Astrocyte of the cerebellum (primary cell): ENCODE data around the gene MUC21.
"Not testable (repeated sequence)": the region's sequence is repeated elsewhere in the genome, so short reads cannot be mapped to it uniquely, and the experiment has no call there.

Experiments used
- DNase-seq: peaks from one replicate; pipeline ENCODE4 v3.0.0-alpha.2; 2011; ENCODE audit warnings: low read depth
- H3K4me3 ChIP-seq: 2 replicates; pipeline ENCODE4 v1.5.1; 2011; ENCODE audit warnings: mild to moderate bottlenecking, low read depth, low read length, moderate library complexity
- in situ Hi-C: cut with HindIII; loops from 2 replicates; pipeline ENCODE4 v1.10.0; 2017; ENCODE audit warnings: low sequenced_read_pairs
- TF ChIP-seq, protein P1 (sequence below): IDR thresholded peaks from 2 replicates; pipeline ENCODE4 v1.5.1; 2012; ENCODE audit warnings: low read length, low read depth, moderate library complexity, mild to moderate bottlenecking; ENCODE audit errors: missing control alignments

The MUC21 gene

DNA sequence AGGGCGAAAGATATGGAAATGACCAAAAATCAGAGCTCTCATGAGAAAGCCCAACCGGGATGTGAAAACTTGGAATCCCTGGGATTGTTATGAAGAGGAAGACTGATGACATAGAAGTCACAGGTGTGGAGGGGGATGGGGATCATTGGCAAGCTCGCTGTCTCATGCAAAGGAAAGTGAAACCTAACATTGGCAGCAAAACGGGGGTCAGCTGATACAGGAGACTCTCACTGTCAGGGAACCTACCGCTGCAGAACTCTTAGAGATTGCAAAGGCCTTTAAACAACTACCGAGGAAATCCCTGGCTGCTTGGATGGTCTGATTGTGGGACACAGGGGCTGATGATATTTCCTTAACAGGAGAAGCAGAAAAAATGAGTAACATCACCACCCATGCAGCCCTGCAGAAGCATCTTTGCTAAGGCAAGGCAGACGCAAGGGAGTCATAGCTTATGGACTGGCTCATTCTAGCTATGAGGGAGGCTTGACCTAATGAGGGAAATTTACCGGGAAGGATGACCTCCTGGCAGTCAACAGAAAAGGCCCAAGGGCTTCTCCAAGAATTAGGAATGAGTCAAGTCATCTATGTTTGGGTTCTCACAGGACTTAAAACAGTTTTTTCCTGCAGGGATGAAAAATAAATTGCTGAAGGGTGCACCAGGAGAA lies 7.0 kb downstream of the MUC21 start:
- in situ Hi-C loops, result no loop called here
- no peak overlapping the region for H3K4me3 ChIP-seq
- TF ChIP-seq, protein P1, sequence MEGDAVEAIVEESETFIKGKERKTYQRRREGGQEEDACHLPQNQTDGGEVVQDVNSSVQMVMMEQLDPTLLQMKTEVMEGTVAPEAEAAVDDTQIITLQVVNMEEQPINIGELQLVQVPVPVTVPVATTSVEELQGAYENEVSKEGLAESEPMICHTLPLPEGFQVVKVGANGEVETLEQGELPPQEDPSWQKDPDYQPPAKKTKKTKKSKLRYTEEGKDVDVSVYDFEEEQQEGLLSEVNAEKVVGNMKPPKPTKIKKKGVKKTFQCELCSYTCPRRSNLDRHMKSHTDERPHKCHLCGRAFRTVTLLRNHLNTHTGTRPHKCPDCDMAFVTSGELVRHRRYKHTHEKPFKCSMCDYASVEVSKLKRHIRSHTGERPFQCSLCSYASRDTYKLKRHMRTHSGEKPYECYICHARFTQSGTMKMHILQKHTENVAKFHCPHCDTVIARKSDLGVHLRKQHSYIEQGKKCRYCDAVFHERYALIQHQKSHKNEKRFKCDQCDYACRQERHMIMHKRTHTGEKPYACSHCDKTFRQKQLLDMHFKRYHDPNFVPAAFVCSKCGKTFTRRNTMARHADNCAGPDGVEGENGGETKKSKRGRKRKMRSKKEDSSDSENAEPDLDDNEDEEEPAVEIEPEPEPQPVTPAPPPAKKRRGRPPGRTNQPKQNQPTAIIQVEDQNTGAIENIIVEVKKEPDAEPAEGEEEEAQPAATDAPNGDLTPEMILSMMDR, result no peak
- DNase-seq, result no peak

DNA sequence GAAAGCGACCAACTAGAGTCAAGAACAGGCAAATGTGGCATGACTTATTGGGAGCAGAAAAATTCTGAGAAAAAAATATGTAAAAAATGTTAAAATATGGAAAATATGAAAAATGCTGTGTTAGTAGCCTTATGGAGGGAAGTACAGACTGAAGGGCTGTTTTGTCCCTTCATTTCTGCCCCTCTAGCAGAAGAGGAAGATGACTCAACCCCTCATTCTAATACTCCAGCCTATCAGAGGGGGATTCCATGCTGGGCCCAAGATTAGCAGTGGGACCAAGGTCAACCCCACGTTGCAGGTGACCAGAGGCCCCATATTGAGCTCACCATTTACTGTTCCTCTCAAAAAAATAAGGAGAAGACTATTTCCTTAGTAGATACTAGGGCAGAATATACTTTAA lies 8.4 kb downstream of the MUC21 start:
- no peak overlapping the region for H3K4me3 ChIP-seq
- TF ChIP-seq, protein P1, result no peak
- DNase-seq, result no peak
- in situ Hi-C loops, result no loop called here

DNA sequence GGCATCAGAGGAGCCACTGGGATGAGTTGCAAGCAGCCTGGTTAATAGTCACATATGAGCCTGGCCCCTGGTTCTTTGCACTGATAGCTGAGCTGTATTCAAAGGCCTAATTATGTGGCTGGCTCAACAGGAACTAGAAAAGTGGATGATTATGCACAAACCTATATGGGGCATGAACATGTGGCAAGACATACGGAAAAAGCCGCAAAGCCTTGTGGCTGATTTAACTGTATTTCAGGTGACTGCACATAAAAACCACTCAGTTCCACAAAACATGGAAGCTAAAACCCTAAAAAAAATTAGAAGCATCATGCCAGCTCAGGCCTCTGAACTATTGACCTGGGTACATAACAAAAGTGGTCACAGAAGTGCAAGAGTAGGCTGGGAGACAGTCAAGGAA lies 13.8 kb downstream of the MUC21 start:
- DNase-seq, result no peak
- H3K4me3 ChIP-seq, result no peak overlapping the region
- TF ChIP-seq, protein P1, result no peak
- in situ Hi-C loops, result no loop called here

DNA sequence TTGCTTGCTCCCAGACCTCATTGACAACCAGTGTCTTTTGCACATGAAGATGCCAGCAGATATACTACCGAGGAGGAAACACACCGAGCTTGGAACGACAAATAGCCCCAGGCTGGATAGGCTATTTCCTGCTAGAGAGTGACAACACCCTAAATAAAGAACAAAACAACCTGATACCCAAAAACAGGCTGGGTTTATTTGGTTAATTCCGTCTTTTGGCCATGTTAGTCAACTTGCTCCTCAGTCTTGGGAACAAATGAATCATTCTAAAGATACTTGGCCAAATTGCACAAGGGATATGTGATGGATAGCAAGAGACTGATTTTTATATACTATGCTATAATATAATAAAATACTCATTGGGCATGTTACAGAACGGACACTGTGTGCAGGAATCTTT lies 15.3 kb downstream of the MUC21 start:
- in situ Hi-C loops, result no loop called here
- no peak overlapping the region for H3K4me3 ChIP-seq
- DNase-seq, result no peak
- TF ChIP-seq, protein P1, result no peak

DNA sequence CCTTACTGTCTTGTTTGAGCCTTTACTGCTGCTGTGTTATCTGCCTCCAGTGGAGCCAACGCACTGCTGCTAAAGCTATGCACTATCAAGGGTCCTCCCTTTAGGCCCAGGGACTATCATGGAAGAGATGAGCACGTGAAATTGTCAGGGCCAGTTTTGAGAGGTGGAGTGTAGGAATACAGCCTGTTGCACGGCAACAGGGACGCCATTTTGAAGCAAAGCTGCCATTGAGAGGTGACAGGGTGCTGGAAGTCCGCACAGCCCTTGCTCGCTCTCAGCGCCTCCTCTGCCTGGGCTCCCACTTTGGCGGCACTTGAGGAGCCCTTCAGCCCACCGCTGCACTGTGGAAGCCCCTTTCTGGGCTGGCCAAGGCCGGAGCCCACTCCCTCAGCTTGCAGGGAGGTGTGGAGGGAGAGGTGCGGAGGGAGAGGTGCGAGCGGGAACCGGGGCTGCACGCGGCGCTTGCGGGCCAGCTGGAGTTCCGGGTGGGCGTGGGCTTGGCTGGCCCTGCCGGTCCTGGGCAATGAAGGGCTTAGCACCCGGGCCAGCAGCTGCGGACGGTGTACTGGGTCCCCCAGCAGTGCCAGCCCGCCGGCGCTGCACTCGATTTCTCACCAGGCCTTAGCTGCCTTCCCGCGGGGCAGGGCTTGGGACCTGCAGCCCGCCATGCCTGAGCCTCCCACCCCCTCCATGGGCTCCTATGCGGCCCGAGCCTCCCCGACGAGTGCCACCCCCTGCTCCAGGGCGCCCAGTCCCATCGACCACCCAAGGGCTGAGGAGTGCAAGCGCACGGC lies 16.7 kb downstream of the MUC21 start:
- in situ Hi-C loops, DNase-seq, H3K4me3 ChIP-seq: not testable (repeated sequence)

DNA sequence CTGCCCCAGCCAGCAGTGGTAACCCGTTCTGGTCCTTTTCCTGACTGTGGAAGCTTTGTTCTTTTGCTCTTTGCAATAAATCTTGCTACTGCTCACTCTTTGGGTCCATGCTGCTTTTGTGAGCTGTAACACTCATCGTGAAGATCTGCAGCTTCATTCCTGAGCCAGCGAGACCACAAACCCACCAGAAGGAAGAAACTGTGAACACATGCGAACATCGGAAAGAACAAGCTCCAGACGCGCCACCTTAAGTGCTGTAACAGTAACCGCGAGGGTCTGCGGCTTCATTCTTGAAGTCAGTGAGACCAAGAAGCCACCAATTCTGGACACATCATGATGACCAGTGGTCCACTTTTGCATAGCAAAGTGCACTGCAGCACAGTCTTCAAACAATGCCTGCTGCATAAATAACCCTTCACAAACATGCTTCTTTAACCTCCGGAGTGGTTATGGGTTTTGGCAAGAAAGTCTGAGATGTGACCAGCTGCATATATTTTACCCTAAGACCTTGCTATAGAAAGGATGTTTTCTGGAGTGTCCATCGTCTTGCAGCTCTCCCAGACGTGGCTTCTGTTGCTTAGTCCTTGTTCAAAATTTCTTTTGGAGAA lies 17.9 kb downstream of the MUC21 start:
- in situ Hi-C loops, result no loop called here
- TF ChIP-seq, protein P1, result no peak
- no peak for DNase-seq
- no peak overlapping the region for H3K4me3 ChIP-seq

DNA sequence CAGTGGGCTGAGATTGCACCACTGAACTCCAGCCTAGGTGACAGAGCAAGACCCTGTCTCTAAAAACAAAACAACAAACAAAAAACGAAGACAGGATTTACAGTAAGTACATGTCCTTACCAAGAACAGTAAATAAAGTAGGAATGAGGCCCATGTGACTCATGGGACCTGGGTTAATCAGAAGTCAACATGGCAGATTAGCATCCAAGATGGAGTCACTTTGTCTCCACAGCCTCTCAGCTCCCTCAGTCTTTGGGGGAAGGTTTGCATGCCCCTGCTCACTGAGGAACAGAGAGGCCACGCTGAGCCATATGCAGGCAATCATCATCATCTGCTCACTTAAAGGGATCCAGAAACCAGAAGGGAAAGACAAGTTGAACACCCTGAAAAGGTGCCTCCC lies 19.0 kb downstream of the MUC21 start:
- TF ChIP-seq, protein P1, result no peak
- no peak overlapping the region for H3K4me3 ChIP-seq
- in situ Hi-C loops, result no loop called here
- no peak for DNase-seq
